Measurements from ENCODE around the gene MAPKAP1. TPM values are rescaled to one million over a fixed set of nuclear protein-coding genes. Genes with fewer than 3 reads are reported as not detected.

MAPKAP1 gene
- total and polyA plus RNA-seq, 2 donors, result 61.4 to 97.6 TPM

- H3K4me3 ChIP-seq (ENCODE audit: low read depth, low read length), result no peak overlapping the region
- H3K27ac ChIP-seq (ENCODE audit: low read depth), result no peak overlapping the region
- no peak for DNase-seq (ENCODE audit: extremely low spot score)
- 94% methylated on average over 32 of the region's 32 CpGs for WGBS
- H3K36me3 ChIP-seq (ENCODE audit: insufficient read depth), result no peaks in the 10 kb centered on the region
- H3K4me1 ChIP-seq (ENCODE audit: insufficient read depth), result no peaks in the 10 kb centered on the region
Measured at GRCh38 chr9:125438506-125439433, 268.2 kb downstream of the MAPKAP1 start.

- DNase-seq (ENCODE audit: extremely low spot score), result no peak
- 82% methylated on average over 15 of the region's 15 CpGs for WGBS
- H3K27ac ChIP-seq (ENCODE audit: low read depth), result no peak overlapping the region
- H3K36me3 ChIP-seq (ENCODE audit: insufficient read depth), result no peaks in the 10 kb centered on the region
- no peaks in the 10 kb centered on the region for H3K4me1 ChIP-seq (ENCODE audit: insufficient read depth)
- H3K4me3 ChIP-seq (ENCODE audit: low read depth, low read length), result no peak overlapping the region
Measured at GRCh38 chr9:125437771-125438221, 269.2 kb downstream of the MAPKAP1 start.

GRCh38 chr9:125436613-125437443 is 270.2 kb downstream of the MAPKAP1 start:
- Histone ChIP-seq H3K4me3 (ENCODE audit: low read depth, low read length) (no peak overlapping the region), H3K36me3 (ENCODE audit: insufficient read depth) (no peaks in the 10 kb centered on the region), H3K4me1 (ENCODE audit: insufficient read depth) (no peaks in the 10 kb centered on the region), H3K27ac (ENCODE audit: low read depth) (no peak overlapping the region)
- 92% methylated on average over 24 of the region's 24 CpGs for WGBS
- no peak for DNase-seq (ENCODE audit: extremely low spot score)

- H3K4me1 ChIP-seq (ENCODE audit: insufficient read depth), result no peaks in the 10 kb centered on the region
- no peak for DNase-seq (ENCODE audit: extremely low spot score)
- WGBS, result 94% methylated on average over 16 of the region's 16 CpGs
- H3K27ac ChIP-seq (ENCODE audit: low read depth), result no peak overlapping the region
- no peak overlapping the region for H3K4me3 ChIP-seq (ENCODE audit: low read depth, low read length)
- no peaks in the 10 kb centered on the region for H3K36me3 ChIP-seq (ENCODE audit: insufficient read depth)
Measured at GRCh38 chr9:125435776-125436612, 271.0 kb downstream of the MAPKAP1 start.

- no peak overlapping the region for H3K4me3 ChIP-seq (ENCODE audit: low read depth, low read length)
- DNase-seq (ENCODE audit: extremely low spot score), result no peak
- no peaks in the 10 kb centered on the region for H3K4me1 ChIP-seq (ENCODE audit: insufficient read depth)
- WGBS, result 90% methylated on average over 16 of the region's 16 CpGs
- no peaks in the 10 kb centered on the region for H3K36me3 ChIP-seq (ENCODE audit: insufficient read depth)
- H3K27ac ChIP-seq (ENCODE audit: low read depth), result no peak overlapping the region
Measured at GRCh38 chr9:125434986-125435775, 271.8 kb downstream of the MAPKAP1 start.

- H3K36me3 ChIP-seq (ENCODE audit: insufficient read depth), result no peaks in the 10 kb centered on the region
- no peak overlapping the region for H3K27ac ChIP-seq (ENCODE audit: low read depth)
- no peaks in the 10 kb centered on the region for H3K4me1 ChIP-seq (ENCODE audit: insufficient read depth)
- H3K4me3 ChIP-seq (ENCODE audit: low read depth, low read length), result no peak overlapping the region
- DNase-seq (ENCODE audit: extremely low spot score), result no peak
- 52% methylated on average over 15 of the region's 15 CpGs for WGBS
Measured at GRCh38 chr9:125433461-125434011, 273.5 kb downstream of the MAPKAP1 start.

GRCh38 chr9:125432715-125433385 is 274.2 kb downstream of the MAPKAP1 start:
- Histone ChIP-seq H3K4me1 (ENCODE audit: insufficient read depth) (no peaks in the 10 kb centered on the region), H3K36me3 (ENCODE audit: insufficient read depth) (no peaks in the 10 kb centered on the region), H3K4me3 (ENCODE audit: low read depth, low read length) (no peak overlapping the region), H3K27ac (ENCODE audit: low read depth) (no peak overlapping the region)
- DNase-seq (ENCODE audit: extremely low spot score), result no peak
- 88% methylated on average over 14 of the region's 14 CpGs for WGBS

GRCh38 chr9:125431741-125432271 is 275.2 kb downstream of the MAPKAP1 start:
- Histone ChIP-seq H3K4me1 (ENCODE audit: insufficient read depth) (no peaks in the 10 kb centered on the region), H3K4me3 (ENCODE audit: low read depth, low read length) (no peak overlapping the region), H3K36me3 (ENCODE audit: insufficient read depth) (no peaks in the 10 kb centered on the region), H3K27ac (ENCODE audit: low read depth) (no peak overlapping the region)
- DNase-seq (ENCODE audit: extremely low spot score), result no peak
- WGBS, result 76% methylated on average over 12 of the region's 12 CpGs

GRCh38 chr9:125431012-125431305 is 276.0 kb downstream of the MAPKAP1 start:
- WGBS, result 91% methylated on average over 3 of the region's 3 CpGs
- DNase-seq (ENCODE audit: extremely low spot score), result no peak
- H3K27ac ChIP-seq (ENCODE audit: low read depth), result no peak overlapping the region
- H3K4me3 ChIP-seq (ENCODE audit: low read depth, low read length), result no peak overlapping the region
- H3K36me3 ChIP-seq (ENCODE audit: insufficient read depth), result no peaks in the 10 kb centered on the region
- no peaks in the 10 kb centered on the region for H3K4me1 ChIP-seq (ENCODE audit: insufficient read depth)

- Histone ChIP-seq H3K36me3 (ENCODE audit: insufficient read depth) (no peaks in the 10 kb centered on the region), H3K27ac (ENCODE audit: low read depth) (no peak overlapping the region), H3K4me3 (ENCODE audit: low read depth, low read length) (no peak overlapping the region), H3K4me1 (ENCODE audit: insufficient read depth) (no peaks in the 10 kb centered on the region)
- no peak for DNase-seq (ENCODE audit: extremely low spot score)
- WGBS, result 92% methylated on average over 21 of the region's 21 CpGs
Measured at GRCh38 chr9:125430161-125431011, 276.6 kb downstream of the MAPKAP1 start.

GRCh38 chr9:125429476-125430160 is 277.4 kb downstream of the MAPKAP1 start:
- Histone ChIP-seq H3K4me3 (ENCODE audit: low read depth, low read length) (no peak overlapping the region), H3K36me3 (ENCODE audit: insufficient read depth) (no peaks in the 10 kb centered on the region), H3K4me1 (ENCODE audit: insufficient read depth) (no peaks in the 10 kb centered on the region), H3K27ac (ENCODE audit: low read depth) (no peak overlapping the region)
- WGBS, result 96% methylated on average over 20 of the region's 20 CpGs
- DNase-seq (ENCODE audit: extremely low spot score), result no peak
